Activated CD8-positive, alpha-beta memory T cell treated with anti-CD3 and anti-CD28 coated beads, Interleukin-2, amount 50 U/mL, for 1 hour (primary cell): ENCODE data around the gene ZNF296.

ENCODE experiments used
- DNase-seq: peaks from one replicate; pipeline ENCODE4 v3.0.0-alpha.2; 2020; ENCODE audit errors: extremely low read depth

Gene ZNF296

DNA sequence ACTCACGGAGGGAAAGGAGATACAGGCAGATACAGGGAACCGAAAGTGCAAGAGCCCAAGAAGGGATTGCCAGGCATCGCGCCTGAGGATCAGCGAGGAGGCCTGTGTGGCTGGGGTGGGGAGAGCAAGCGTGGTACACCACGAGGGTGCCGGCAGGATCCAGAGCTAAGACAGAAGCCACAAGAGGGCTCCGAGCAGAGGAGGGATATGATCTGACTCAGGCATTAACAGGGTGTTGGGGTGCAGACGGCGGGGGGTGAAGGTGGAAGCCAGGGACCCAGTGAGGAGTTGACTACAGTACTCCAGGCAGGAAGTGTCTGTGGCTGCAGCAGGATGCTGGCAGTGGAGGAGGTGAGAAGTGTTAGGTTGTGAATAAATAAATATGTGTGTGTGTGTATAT, 11.3 kb upstream of the ZNF296 start:
- peak; percentile 42 for DNase-seq

DNA sequence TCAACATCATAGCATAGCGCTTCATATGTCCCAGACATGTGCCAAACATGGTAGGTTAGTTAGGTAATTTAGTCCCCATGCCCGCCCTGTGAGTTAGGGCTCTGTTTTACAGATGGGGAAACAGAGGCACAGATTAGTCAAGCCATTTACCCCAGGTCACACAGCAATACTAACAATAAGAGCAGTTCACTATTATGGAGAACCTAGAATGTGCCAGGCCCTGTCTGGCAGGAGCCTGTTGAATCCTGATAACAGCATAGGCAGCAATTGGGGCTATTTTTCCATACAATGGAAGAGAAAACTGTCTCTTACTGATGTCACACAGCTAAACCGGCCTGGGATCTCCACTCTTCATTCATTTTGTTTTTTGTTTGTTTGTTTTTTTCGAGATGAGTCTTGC, 10.2 kb upstream of the ZNF296 start:
- no peak for DNase-seq

- no peak for DNase-seq
These were observed 5.9 kb upstream of the ZNF296 start for GRCh38 chr19:45082170-45082569.

GRCh38 chr19:45079911-45080370, 3.7 kb upstream of the ZNF296 start:
- no peak for DNase-seq

- DNase-seq: peak; percentile 41
These were observed 3.0 kb upstream of the ZNF296 start, which contains the start of gene GEMIN7 for GRCh38 chr19:45079063-45079910. Gene GEMIN7, plus strand, starts transcription at chr19:45079260. Its CDS starts 10,855 bp downstream, at chr19:45090115.

GRCh38 chr19:45078390-45079062, 2.2 kb upstream of the ZNF296 start:
- no peak for DNase-seq

- no peak for DNase-seq
These were observed 813 bp upstream of the ZNF296 start for GRCh38 chr19:45076851-45077730.

- no peak for DNase-seq
These were observed 813 bp downstream of the ZNF296 start for GRCh38 chr19:45075301-45076028.

- DNase-seq: no peak
These were observed 1.5 kb downstream of the ZNF296 start for GRCh38 chr19:45074744-45075300.

DNA sequence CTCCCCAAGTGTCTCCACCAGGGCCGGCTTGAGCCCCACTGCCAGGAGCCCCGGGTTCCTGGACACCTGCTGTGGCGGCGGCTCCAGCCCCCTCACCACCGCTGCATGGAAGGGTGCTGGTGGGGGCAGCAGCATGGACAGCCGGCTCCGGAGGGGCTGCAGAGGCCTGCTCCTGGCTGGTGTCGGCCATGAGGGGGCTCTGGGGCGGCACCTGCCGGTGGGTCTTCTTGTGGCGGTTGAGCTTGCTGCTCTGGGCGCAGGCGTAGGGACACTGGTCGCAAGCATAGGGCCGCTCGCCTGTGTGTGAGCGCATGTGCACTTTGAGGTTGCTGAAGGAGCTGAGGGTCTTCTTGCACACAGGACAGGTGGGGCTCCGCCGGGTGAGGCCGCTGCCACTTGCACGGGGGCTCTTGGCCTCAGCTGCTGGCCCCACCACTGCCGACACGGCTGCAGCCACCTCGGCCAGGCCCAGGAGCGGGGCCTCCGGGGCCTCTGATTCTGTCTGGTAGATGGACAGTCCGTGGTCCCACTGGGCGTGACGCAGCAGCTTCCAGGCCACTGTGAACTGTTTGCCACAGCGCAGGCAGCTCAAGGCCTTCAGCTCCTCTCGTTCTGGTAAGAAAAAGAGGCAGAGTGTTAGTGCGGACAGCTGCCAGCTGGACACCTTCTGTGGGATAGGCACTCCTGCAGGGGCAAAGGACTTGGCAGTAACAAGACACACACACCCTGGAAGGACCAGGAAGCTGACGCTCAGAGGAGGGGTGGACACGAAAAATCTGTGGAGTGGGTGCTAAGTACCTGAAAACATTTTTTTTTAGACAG, 4.1 kb downstream of the ZNF296 start:
- DNase-seq: no peak

DNA sequence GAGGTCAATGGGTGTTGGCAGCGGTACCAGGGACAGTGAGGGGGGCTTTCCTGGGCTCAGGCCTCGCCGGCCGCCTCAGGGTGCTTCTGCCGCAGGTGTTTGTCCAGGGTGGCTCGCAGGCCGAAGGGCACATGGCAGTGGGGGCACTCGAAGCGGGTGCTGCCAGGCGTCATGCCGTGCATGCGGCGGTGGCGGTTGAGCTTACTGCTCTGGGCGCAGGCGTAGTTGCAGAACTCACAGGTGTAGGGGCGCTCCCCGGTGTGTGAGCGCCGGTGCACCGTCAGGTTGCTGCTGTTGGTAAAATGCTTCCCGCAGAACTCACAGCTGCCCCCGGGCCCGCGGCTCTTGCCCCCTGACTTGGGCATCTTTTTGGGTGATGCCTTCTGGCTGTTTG, 4.7 kb downstream of the ZNF296 start:
- no peak for DNase-seq

DNA sequence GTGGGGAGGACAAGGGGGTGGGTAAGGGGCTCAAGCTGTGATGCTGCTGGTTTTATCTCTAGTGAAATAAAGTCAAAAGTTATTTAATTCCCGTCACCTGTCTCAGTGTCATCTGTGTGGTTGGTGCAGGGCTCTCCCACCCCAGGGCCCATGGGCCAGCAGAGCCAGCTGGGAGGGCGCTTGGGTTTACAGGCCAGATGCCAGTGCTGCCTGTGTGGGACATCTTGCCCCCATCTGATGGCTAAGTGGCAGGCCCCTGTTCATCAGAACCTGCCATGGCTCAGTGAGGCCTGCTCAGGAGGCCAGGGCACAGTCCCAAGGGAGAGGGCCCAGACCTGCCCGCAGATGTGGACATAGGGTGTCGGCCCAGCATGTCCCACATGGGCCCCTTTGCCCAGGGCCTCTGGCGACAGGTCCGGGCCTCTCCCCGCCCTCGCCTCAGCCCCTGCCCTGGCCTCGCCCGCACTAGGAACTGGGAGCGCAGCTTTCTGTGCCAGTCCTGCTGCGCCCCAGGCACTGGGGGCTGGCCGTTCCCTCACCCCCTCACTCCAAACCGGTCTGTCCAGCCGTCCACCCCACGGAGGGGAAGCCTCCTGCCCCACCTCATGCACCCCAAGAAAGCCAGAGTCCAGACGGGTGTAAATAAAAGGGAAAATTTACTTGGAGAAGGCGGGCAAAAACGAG, 5.3 kb downstream of the ZNF296 start:
- no peak for DNase-seq

GRCh38 chr19:45070214-45070613, 6.1 kb downstream of the ZNF296 start:
- DNase-seq: no peak

DNA sequence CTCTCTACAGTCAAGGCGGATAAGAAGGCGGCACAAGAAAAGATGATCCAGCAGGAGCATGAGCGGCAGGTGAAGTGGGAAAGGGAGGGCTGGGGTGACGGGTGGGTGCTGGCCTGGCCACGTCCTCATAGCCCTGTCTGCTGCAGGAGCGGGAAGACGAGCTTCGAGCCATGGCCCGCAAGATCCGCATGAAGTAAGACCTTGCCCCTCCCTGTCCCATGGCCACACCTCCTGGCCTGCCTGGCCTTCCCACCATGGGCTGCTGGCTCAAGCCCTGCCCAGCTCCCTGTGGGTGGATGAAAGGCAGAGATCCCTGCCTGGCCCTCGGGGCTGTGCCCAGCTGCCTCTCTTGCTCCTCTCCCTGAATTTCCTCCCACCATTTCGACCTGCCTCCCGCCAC, 7.2 kb downstream of the ZNF296 start:
- DNase-seq: no peak

DNA sequence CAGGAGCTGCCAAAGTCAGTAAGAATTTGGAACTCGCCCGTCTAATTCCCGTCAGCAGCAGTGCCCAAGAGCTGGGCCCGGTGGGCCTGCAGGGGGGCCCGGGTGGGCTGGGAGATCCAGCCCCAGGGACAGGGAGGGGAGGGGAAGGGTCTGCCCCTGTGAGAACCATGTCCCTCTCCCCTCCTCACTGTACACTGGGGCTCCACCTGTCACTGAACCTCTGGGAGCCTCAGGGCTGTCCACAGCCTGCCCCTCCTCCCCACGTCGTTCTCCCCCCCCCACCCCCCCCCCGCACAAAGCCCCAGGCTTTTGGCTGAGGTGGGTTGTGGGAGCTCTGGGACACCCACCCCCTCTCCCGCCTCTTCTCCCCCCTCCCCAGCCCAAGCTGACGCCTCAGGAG, 8.2 kb downstream of the ZNF296 start:
- DNase-seq: no peak

GRCh38 chr19:45066921-45067661, 9.2 kb downstream of the ZNF296 start:
- DNase-seq: no peak

GRCh38 chr19:45063851-45064801, 12.2 kb downstream of the ZNF296 start:
- DNase-seq: no peak

DNA sequence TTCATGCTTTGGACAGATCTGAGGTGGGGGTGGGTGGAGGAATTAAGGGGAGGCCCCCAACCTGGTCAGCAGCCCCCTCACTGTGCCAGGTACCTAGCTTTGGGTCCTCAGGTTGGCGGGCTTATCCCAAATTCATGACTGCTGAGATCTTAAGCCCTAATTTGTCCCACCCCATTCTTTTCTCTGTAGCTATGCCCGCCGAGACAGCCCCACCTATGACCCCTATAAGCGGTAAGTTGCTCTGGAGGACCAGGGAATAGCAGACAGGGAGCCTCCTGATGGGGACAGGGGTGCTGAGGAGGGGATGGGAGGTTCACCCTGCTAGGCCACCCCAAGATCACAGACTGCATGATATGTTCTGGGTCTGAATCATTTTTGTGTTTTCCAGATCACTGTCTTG, 14.3 kb downstream of the ZNF296 start:
- DNase-seq: no peak
